T-helper 1 cell treated with Interleukin-12 subunit alpha and Interleukin-12 subunit beta and Interleukin-4 antibody, amounts not matched to agents 30 μg/mL and 1 μg/mL, for 36 hours (primary cell): Measurements from ENCODE around the gene DYTN.
"Not testable (repeated sequence)": the region's sequence is repeated elsewhere in the genome, so short reads cannot be mapped to it uniquely, and the experiment has no call there.

Experiments used
- H3K27ac Mint-ChIP-seq: one replicate; pipeline ENCODE4 v1.8.0; 2021; ENCODE audit warnings: mild to moderate bottlenecking, mixed read lengths
- H3K27me3 Mint-ChIP-seq: one replicate; pipeline ENCODE4 v1.8.0; 2021; ENCODE audit warnings: low read depth, mixed read lengths
- H3K36me3 Mint-ChIP-seq: one replicate; pipeline ENCODE4 v1.8.0; 2021; ENCODE audit warnings: low read depth, mixed read lengths
- H3K4me1 Mint-ChIP-seq: one replicate; pipeline ENCODE4 v1.8.0; 2021; ENCODE audit warnings: low read depth, mixed read lengths
- H3K4me3 Mint-ChIP-seq: one replicate; pipeline ENCODE4 v1.8.0; 2021; ENCODE audit warnings: mild to moderate bottlenecking, moderate library complexity, mixed read lengths
- H3K9me3 Mint-ChIP-seq: one replicate; pipeline ENCODE4 v1.8.0; 2021; ENCODE audit warnings: mixed read lengths

The DYTN gene

GRCh38 chr2:206716623-206717022 is 1.6 kb downstream of the DYTN start:
- Mint-ChIP-seq H3K27me3 (peaks cover 11% of the 10 kb centered on the region), H3K36me3 (no peaks in the 10 kb centered on the region), H3K4me3 (no peak overlapping the region), H3K9me3 (no peaks in the 10 kb centered on the region), H3K27ac (no peak overlapping the region), H3K4me1 (peaks cover 7% of the 10 kb centered on the region)

GRCh38 chr2:206715183-206715582 is 3.0 kb downstream of the DYTN start:
- H3K27me3 Mint-ChIP-seq, H3K4me1 Mint-ChIP-seq, H3K9me3 Mint-ChIP-seq, H3K36me3 Mint-ChIP-seq, H3K4me3 Mint-ChIP-seq, H3K27ac Mint-ChIP-seq: not testable (repeated sequence)

- no peaks in the 10 kb centered on the region for H3K36me3 Mint-ChIP-seq
- H3K27me3 Mint-ChIP-seq = peaks cover 9% of the 10 kb centered on the region
- peaks cover 6% of the 10 kb centered on the region for H3K4me1 Mint-ChIP-seq
- no peak overlapping the region for H3K4me3 Mint-ChIP-seq
- H3K9me3 Mint-ChIP-seq = no peaks in the 10 kb centered on the region
- no peak overlapping the region for H3K27ac Mint-ChIP-seq
Observed at GRCh38 chr2:206713746-206714145, 4.5 kb downstream of the DYTN start.

- Mint-ChIP-seq H3K27ac (no peak overlapping the region), H3K4me3 (no peak overlapping the region), H3K4me1 (no peaks in the 10 kb centered on the region), H3K9me3 (no peaks in the 10 kb centered on the region), H3K27me3 (peaks cover 10% of the 10 kb centered on the region), H3K36me3 (no peaks in the 10 kb centered on the region)
Observed at GRCh38 chr2:206708286-206708685, 9.9 kb downstream of the DYTN start.

- no peaks in the 10 kb centered on the region for H3K36me3 Mint-ChIP-seq
- H3K4me1 Mint-ChIP-seq = no peaks in the 10 kb centered on the region
- no peak overlapping the region for H3K27ac Mint-ChIP-seq
- no peak overlapping the region for H3K4me3 Mint-ChIP-seq
- peaks cover 10% of the 10 kb centered on the region for H3K27me3 Mint-ChIP-seq
- H3K9me3 Mint-ChIP-seq = no peaks in the 10 kb centered on the region
Observed at GRCh38 chr2:206707164-206707701, 11.0 kb downstream of the DYTN start.

GRCh38 chr2:206701952-206702605 is 16.1 kb downstream of the DYTN start:
- Mint-ChIP-seq H3K27me3 (peaks cover 5% of the 10 kb centered on the region), H3K36me3 (no peaks in the 10 kb centered on the region), H3K9me3 (no peaks in the 10 kb centered on the region), H3K4me3 (no peak overlapping the region), H3K4me1 (no peaks in the 10 kb centered on the region), H3K27ac (no peak overlapping the region)

- no peak overlapping the region for H3K4me3 Mint-ChIP-seq
- no peaks in the 10 kb centered on the region for H3K4me1 Mint-ChIP-seq
- H3K9me3 Mint-ChIP-seq = no peaks in the 10 kb centered on the region
- H3K27ac Mint-ChIP-seq = no peak overlapping the region
- H3K36me3 Mint-ChIP-seq = no peaks in the 10 kb centered on the region
- peaks cover 7% of the 10 kb centered on the region for H3K27me3 Mint-ChIP-seq
Observed at GRCh38 chr2:206700156-206700555, 18.0 kb downstream of the DYTN start.

GRCh38 chr2:206698811-206699210 is 19.4 kb downstream of the DYTN start:
- no peak overlapping the region for H3K4me3 Mint-ChIP-seq
- H3K27me3 Mint-ChIP-seq = peaks cover 7% of the 10 kb centered on the region
- H3K27ac Mint-ChIP-seq = no peak overlapping the region
- no peaks in the 10 kb centered on the region for H3K4me1 Mint-ChIP-seq
- no peaks in the 10 kb centered on the region for H3K36me3 Mint-ChIP-seq
- no peaks in the 10 kb centered on the region for H3K9me3 Mint-ChIP-seq

- no peaks in the 10 kb centered on the region for H3K36me3 Mint-ChIP-seq
- H3K4me1 Mint-ChIP-seq = no peaks in the 10 kb centered on the region
- peaks cover 11% of the 10 kb centered on the region for H3K27me3 Mint-ChIP-seq
- no peaks in the 10 kb centered on the region for H3K9me3 Mint-ChIP-seq
- no peak overlapping the region for H3K4me3 Mint-ChIP-seq
- no peak overlapping the region for H3K27ac Mint-ChIP-seq
Observed at GRCh38 chr2:206696910-206697309, 21.3 kb downstream of the DYTN start.

GRCh38 chr2:206693399-206694137 is 24.6 kb downstream of the DYTN start:
- Mint-ChIP-seq H3K27me3 (peaks cover 10% of the 10 kb centered on the region), H3K36me3 (no peaks in the 10 kb centered on the region), H3K9me3 (no peaks in the 10 kb centered on the region), H3K4me3 (no peak overlapping the region), H3K27ac (no peak overlapping the region), H3K4me1 (peaks cover 1% of the 10 kb centered on the region)

GRCh38 chr2:206692971-206693370 is 25.2 kb downstream of the DYTN start:
- no peaks in the 10 kb centered on the region for H3K36me3 Mint-ChIP-seq
- no peaks in the 10 kb centered on the region for H3K9me3 Mint-ChIP-seq
- no peak overlapping the region for H3K27ac Mint-ChIP-seq
- H3K4me3 Mint-ChIP-seq = no peak overlapping the region
- H3K4me1 Mint-ChIP-seq = peaks cover 1% of the 10 kb centered on the region
- H3K27me3 Mint-ChIP-seq = peaks cover 10% of the 10 kb centered on the region

- Mint-ChIP-seq H3K4me1 (peaks cover 1% of the 10 kb centered on the region), H3K36me3 (no peaks in the 10 kb centered on the region), H3K9me3 (no peaks in the 10 kb centered on the region), H3K27me3 (peaks cover 11% of the 10 kb centered on the region), H3K4me3 (no peak overlapping the region), H3K27ac (no peak overlapping the region)
Observed at GRCh38 chr2:206688990-206689389, 29.2 kb downstream of the DYTN start.

GRCh38 chr2:206688453-206688852 is 29.7 kb downstream of the DYTN start:
- Mint-ChIP-seq H3K27me3 (peaks cover 7% of the 10 kb centered on the region), H3K9me3 (no peaks in the 10 kb centered on the region), H3K36me3 (no peaks in the 10 kb centered on the region), H3K27ac (no peak overlapping the region), H3K4me1 (peaks cover 1% of the 10 kb centered on the region), H3K4me3 (no peak overlapping the region)

- Mint-ChIP-seq H3K27ac (no peak overlapping the region), H3K36me3 (no peaks in the 10 kb centered on the region), H3K4me1 (no peaks in the 10 kb centered on the region), H3K4me3 (no peak overlapping the region), H3K27me3 (peaks cover 18% of the 10 kb centered on the region), H3K9me3 (no peaks in the 10 kb centered on the region)
Observed at GRCh38 chr2:206683546-206683945, 34.6 kb downstream of the DYTN start.
